A673 (cell line): Measurements from ENCODE around the gene SND1. TPM values are rescaled to one million over a fixed set of nuclear protein-coding genes. Genes with fewer than 3 reads are reported as not detected.

Source experiments
- BruUV-seq: library from RNA; stranded (reverse); fragments of 400-500 nt; replicated peaks from 2 replicates; lab custom pipeline; 2021; lab: Mats Ljungman, UMichigan
- CTCF ChIA-PET: fragments of 300-600 bp; sonication (Branson Sonifier 250); formaldehyde crosslinking; loops from one replicate; lab custom pipeline; 2022; ENCODE audit warnings: antibody characterized with exemption; lab: Charles Lee
- POLR2A ChIA-PET: fragments of 300-600 bp; sonication (Branson Sonifier 250); formaldehyde crosslinking; loops from one replicate; lab custom pipeline; 2022; ENCODE audit warnings: antibody characterized with exemption; ENCODE audit not compliant: low non-redundant PET; lab: Charles Lee
- DNase-seq: peaks from one replicate; pipeline ENCODE4 v3.0.0-alpha.2; 2015; ENCODE audit warnings: low spot score
- H3K27ac ChIP-seq: fragments of 200-600 bp; sonication (generic); 2 replicates; pipeline ENCODE4 v1.5.1; 2016; ENCODE audit warnings: mixed run types, low read depth, mild to moderate bottlenecking, mixed read lengths, antibody characterized with exemption, low read length; ENCODE audit not compliant: poor library complexity, severe bottlenecking
- H3K27me3 ChIP-seq: fragments of 200-600 bp; sonication (generic); replicated peaks from 2 replicates; pipeline ENCODE4 v1.6.1; 2017; ENCODE audit warnings: mixed run types, low read depth, mild to moderate bottlenecking, mixed read lengths, antibody characterized with exemption, low read length; ENCODE audit not compliant: insufficient read depth, poor library complexity
- H3K36me3 ChIP-seq: fragments of 200-600 bp; sonication (generic); 2 replicates; pipeline ENCODE4 v1.6.1; 2016; ENCODE audit warnings: mixed run types, mild to moderate bottlenecking, mixed read lengths, antibody characterized with exemption, low read length; ENCODE audit not compliant: insufficient read depth, poor library complexity, severe bottlenecking
- H3K4me1 ChIP-seq: fragments of 200-600 bp; sonication (generic); 2 replicates; pipeline ENCODE4 v1.6.1; 2017; ENCODE audit warnings: mixed run types, mild to moderate bottlenecking, mixed read lengths, antibody characterized with exemption, low read length; ENCODE audit not compliant: insufficient read depth, poor library complexity, severe bottlenecking
- H3K4me3 ChIP-seq: fragments of 200-600 bp; sonication (generic); 2 replicates; pipeline ENCODE4 v1.5.1; 2016; ENCODE audit warnings: low read depth, mixed run types, mild to moderate bottlenecking, mixed read lengths, low read length; ENCODE audit not compliant: poor library complexity, severe bottlenecking
- H3K9me3 ChIP-seq: fragments of 200-600 bp; sonication (generic); 2 replicates; pipeline ENCODE4 v1.6.1; 2016; ENCODE audit warnings: mixed run types, low read depth, mild to moderate bottlenecking, mixed read lengths, antibody characterized with exemption, low read length; ENCODE audit not compliant: poor library complexity, severe bottlenecking
- CTCF ChIP-seq: fragments of 300-800, 200-600 bp; sonication (generic); conservative IDR thresholded peaks from 2 replicates; pipeline ENCODE4 v1.5.1; 2017; ENCODE audit warnings: low read depth, mild to moderate bottlenecking, antibody characterized with exemption, low read length, moderate library complexity, mixed read lengths
- EZH2 ChIP-seq: fragments of 200-600 bp; sonication (generic); IDR thresholded peaks from 2 replicates; pipeline ENCODE4 v1.6.1; 2017; ENCODE audit warnings: borderline replicate concordance, low read depth, mild to moderate bottlenecking, mixed read lengths, antibody characterized with exemption, low read length; ENCODE audit not compliant: poor library complexity, severe bottlenecking
- intact Hi-C: fragments of 100-400 bp; cut with micrococcal nuclease; formaldehyde crosslinking; loops from one replicate; pipeline ENCODE4 v1.10.0; 2022; ENCODE audit not compliant: unreplicated experiment
- total RNA-seq: library from RNA; stranded (reverse); gene quantifications from 2 replicates; pipeline ENCODE4 v1.2.3, GENCODE V29; 2021

The SND1 gene
- total RNA-seq, 1 experiment from 2014 or later = 177 TPM

- Histone ChIP-seq H3K27ac (peak overlapping the region; percentile 47), H3K4me3 (no peak overlapping the region), H3K27me3 (no peaks in the 10 kb centered on the region), H3K36me3 (peaks cover 1% of the 10 kb centered on the region), H3K4me1 (peaks cover 37% of the 10 kb centered on the region), H3K9me3 (no peaks in the 10 kb centered on the region)
- no TSS peak for BruUV-seq
- TF ChIP-seq CTCF (no peak), EZH2 (no peak)
- intact Hi-C loops = no loop called here
- POLR2A ChIA-PET = no interaction called here
- no peak for DNase-seq
- CTCF ChIA-PET = interaction anchor here (1.3 kb wide), 1 partner anchor 133 kb away, joined by 3 read pairs; no protein-coding TSS in a partner anchor
These were observed 424.3 kb downstream of the SND1 start for GRCh38 chr7:128076196-128076795.

GRCh38 chr7:128076796-128077271 lies 424.8 kb downstream of the SND1 start:
- intact Hi-C loops = no loop called here
- no TSS peak for BruUV-seq
- peak; percentile 22 for DNase-seq
- Histone ChIP-seq H3K4me1 (peaks cover 37% of the 10 kb centered on the region), H3K27me3 (no peaks in the 10 kb centered on the region), H3K27ac (no peak overlapping the region), H3K36me3 (peaks cover 6% of the 10 kb centered on the region), H3K9me3 (no peaks in the 10 kb centered on the region), H3K4me3 (no peak overlapping the region)
- TF ChIP-seq EZH2 (no peak), CTCF (no peak)
- ChIA-PET CTCF (interaction anchor here (0.5 kb wide), 1 partner anchor 11 kb away, joined by 5 read pairs; no protein-coding TSS in a partner anchor), POLR2A (no interaction called here)

DNA sequence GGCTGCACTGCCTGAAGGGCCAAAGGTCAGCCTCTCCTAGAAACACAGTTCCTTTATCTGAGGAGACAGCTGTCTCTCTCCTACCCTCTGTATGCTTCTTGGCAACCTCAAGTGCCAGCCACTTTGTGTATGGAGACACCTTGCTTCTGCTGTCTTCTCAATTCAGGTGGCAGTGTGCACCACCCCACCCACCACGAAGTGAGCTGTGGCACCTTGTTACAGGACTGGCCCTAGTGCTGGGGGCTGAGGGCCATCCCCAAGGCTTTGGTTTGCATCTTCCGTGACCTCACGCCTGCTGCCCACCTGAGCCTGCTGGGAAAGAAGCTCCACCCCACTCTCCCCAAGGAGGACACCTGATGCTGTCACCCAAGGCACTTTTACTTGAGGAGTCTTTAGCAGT lies 426.3 kb downstream of the SND1 start:
- CTCF ChIA-PET = no interaction called here
- no peak for DNase-seq
- no peak overlapping the region for H3K27ac ChIP-seq
- POLR2A ChIA-PET = no interaction called here
- TF ChIP-seq EZH2 = no peak
- TF ChIP-seq CTCF = no peak
- no peaks in the 10 kb centered on the region for H3K27me3 ChIP-seq
- peaks cover 6% of the 10 kb centered on the region for H3K36me3 ChIP-seq
- intact Hi-C loops = no loop called here
- no peaks in the 10 kb centered on the region for H3K9me3 ChIP-seq
- no TSS peak for BruUV-seq
- no peak overlapping the region for H3K4me3 ChIP-seq
- H3K4me1 ChIP-seq = peaks cover 37% of the 10 kb centered on the region
